ENCODE measurements around the gene CHRNB1. TPM values are rescaled to one million over a fixed set of nuclear protein-coding genes. Genes with fewer than 3 reads are reported as not detected.

CHRNB1 gene
- total and polyA plus RNA-seq, 2 donors: 12.9 to 18.5 TPM

GRCh38 chr17:7440113-7440833 lies 4.6 kb upstream of the CHRNB1 start:
- peaks cover 64 to 95% of the 10 kb centered on the region in 2 donors for H3K27me3 ChIP-seq (ENCODE audit: control insufficient read depth in 2 of 2, insufficient read depth in 1 of 2, low read length in 1 of 2)

GRCh38 chr17:7440834-7441195 lies 4.0 kb upstream of the CHRNB1 start:
- WGBS: 8% methylated on average over 12 of the region's 12 CpGs
- DNase-seq (ENCODE audit: low read depth in 6 of 9, low spot score in 9 of 9): peak in 1 of 9 donors; percentile 12
- H3K27me3 ChIP-seq (ENCODE audit: control insufficient read depth in 2 of 2, insufficient read depth in 1 of 2, low read length in 1 of 2): peaks cover 65 to 99% of the 10 kb centered on the region in 2 donors
- H3K36me3 ChIP-seq (ENCODE audit: control insufficient read depth in 2 of 2, insufficient read depth in 2 of 2, low read length in 1 of 2): no peaks in the 10 kb centered on the region
- no peak overlapping the region for H3K27ac ChIP-seq (ENCODE audit: low read depth in 1 of 2, low read length in 1 of 2)
- H3K4me1 ChIP-seq (ENCODE audit: control insufficient read depth in 2 of 2, insufficient read depth in 2 of 2, low read length in 2 of 2): peaks cover 43 to 70% of the 10 kb centered on the region in 2 donors
- peaks cover 0 to 7% of the 10 kb centered on the region in 2 donors for H3K9me3 ChIP-seq (ENCODE audit: control insufficient read depth in 2 of 2, insufficient read depth in 1 of 2, low read length in 1 of 2)
- H3K4me3 ChIP-seq (ENCODE audit: low read length in 2 of 2): peak overlapping the region in 1 of 2 donors; percentile 25

More at GRCh38 chr17:7440113-7440833, 4.6 kb upstream of the CHRNB1 start:
- Histone ChIP-seq H3K36me3 (ENCODE audit: control insufficient read depth in 2 of 2, insufficient read depth in 2 of 2, low read length in 1 of 2) (no peaks in the 10 kb centered on the region), H3K4me3 (ENCODE audit: low read length in 2 of 2) (peak overlapping the region; percentile 25), H3K4me1 (ENCODE audit: control insufficient read depth in 2 of 2, insufficient read depth in 2 of 2, low read length in 2 of 2) (peaks cover 40 to 70% of the 10 kb centered on the region in 2 donors), H3K27ac (ENCODE audit: low read depth in 1 of 2, low read length in 1 of 2) (no peak overlapping the region), H3K9me3 (ENCODE audit: control insufficient read depth in 2 of 2, insufficient read depth in 1 of 2, low read length in 1 of 2) (peaks cover 0 to 3% of the 10 kb centered on the region in 2 donors)
- WGBS: 2% methylated on average over 46 of the region's 46 CpGs
- DNase-seq (ENCODE audit: low read depth in 6 of 9, low spot score in 9 of 9): peak in 2 of 9 donors; percentile 21 to 38

GRCh38 chr17:7441266-7441665 lies 3.6 kb upstream of the CHRNB1 start:
- Histone ChIP-seq H3K9me3 (ENCODE audit: control insufficient read depth in 2 of 2, insufficient read depth in 1 of 2, low read length in 1 of 2) (peaks cover 0 to 7% of the 10 kb centered on the region in 2 donors), H3K36me3 (ENCODE audit: control insufficient read depth in 2 of 2, insufficient read depth in 2 of 2, low read length in 1 of 2) (no peaks in the 10 kb centered on the region), H3K27me3 (ENCODE audit: control insufficient read depth in 2 of 2, insufficient read depth in 1 of 2, low read length in 1 of 2) (peaks cover 65 to 99% of the 10 kb centered on the region in 2 donors), H3K27ac (ENCODE audit: low read depth in 1 of 2, low read length in 1 of 2) (no peak overlapping the region), H3K4me1 (ENCODE audit: control insufficient read depth in 2 of 2, insufficient read depth in 2 of 2, low read length in 2 of 2) (peaks cover 40 to 70% of the 10 kb centered on the region in 2 donors), H3K4me3 (ENCODE audit: low read length in 2 of 2) (no peak overlapping the region)
- no peak for DNase-seq (ENCODE audit: low read depth in 6 of 9, low spot score in 9 of 9)
- WGBS: 93% methylated on average over 7 of the region's 7 CpGs

GRCh38 chr17:7442142-7442541 lies 2.7 kb upstream of the CHRNB1 start:
- H3K4me1 ChIP-seq (ENCODE audit: control insufficient read depth in 2 of 2, insufficient read depth in 2 of 2, low read length in 2 of 2): peaks cover 31 to 67% of the 10 kb centered on the region in 2 donors
- 93% methylated on average over 2 of the region's 2 CpGs for WGBS
- H3K9me3 ChIP-seq (ENCODE audit: control insufficient read depth in 2 of 2, insufficient read depth in 1 of 2, low read length in 1 of 2): peaks cover 0 to 7% of the 10 kb centered on the region in 2 donors
- peaks cover 72 to 100% of the 10 kb centered on the region in 2 donors for H3K27me3 ChIP-seq (ENCODE audit: control insufficient read depth in 2 of 2, insufficient read depth in 1 of 2, low read length in 1 of 2)
- no peak overlapping the region for H3K4me3 ChIP-seq (ENCODE audit: low read length in 2 of 2)
- H3K27ac ChIP-seq (ENCODE audit: low read depth in 1 of 2, low read length in 1 of 2): no peak overlapping the region
- H3K36me3 ChIP-seq (ENCODE audit: control insufficient read depth in 2 of 2, insufficient read depth in 2 of 2, low read length in 1 of 2): no peaks in the 10 kb centered on the region
- no peak for DNase-seq (ENCODE audit: low read depth in 6 of 9, low spot score in 9 of 9)

GRCh38 chr17:7443499-7444485 lies 1.1 kb upstream of the CHRNB1 start:
- Histone ChIP-seq H3K27ac (ENCODE audit: low read depth in 1 of 2, low read length in 1 of 2) (peak overlapping the region in 1 of 2 donors; percentile 8), H3K9me3 (ENCODE audit: control insufficient read depth in 2 of 2, insufficient read depth in 1 of 2, low read length in 1 of 2) (peaks cover 0 to 7% of the 10 kb centered on the region in 2 donors), H3K4me1 (ENCODE audit: control insufficient read depth in 2 of 2, insufficient read depth in 2 of 2, low read length in 2 of 2) (peaks cover 24 to 51% of the 10 kb centered on the region in 2 donors), H3K27me3 (ENCODE audit: control insufficient read depth in 2 of 2, insufficient read depth in 1 of 2, low read length in 1 of 2) (peaks cover 63 to 98% of the 10 kb centered on the region in 2 donors), H3K4me3 (ENCODE audit: low read length in 2 of 2) (no peak overlapping the region), H3K36me3 (ENCODE audit: control insufficient read depth in 2 of 2, insufficient read depth in 2 of 2, low read length in 1 of 2) (no peaks in the 10 kb centered on the region)
- 81% methylated on average over 7 of the region's 7 CpGs for WGBS
- no peak for DNase-seq (ENCODE audit: low read depth in 6 of 9, low spot score in 9 of 9)

- Histone ChIP-seq H3K27ac (ENCODE audit: low read depth in 1 of 2, low read length in 1 of 2) (no peak overlapping the region), H3K4me3 (ENCODE audit: low read length in 2 of 2) (peak overlapping the region; percentile 1 to 45), H3K27me3 (ENCODE audit: control insufficient read depth in 2 of 2, insufficient read depth in 1 of 2, low read length in 1 of 2) (peaks cover 45 to 83% of the 10 kb centered on the region in 2 donors), H3K36me3 (ENCODE audit: control insufficient read depth in 2 of 2, insufficient read depth in 2 of 2, low read length in 1 of 2) (no peaks in the 10 kb centered on the region), H3K9me3 (ENCODE audit: control insufficient read depth in 2 of 2, insufficient read depth in 1 of 2, low read length in 1 of 2) (peaks cover 0 to 7% of the 10 kb centered on the region in 2 donors), H3K4me1 (ENCODE audit: control insufficient read depth in 2 of 2, insufficient read depth in 2 of 2, low read length in 2 of 2) (peaks cover 18 to 34% of the 10 kb centered on the region in 2 donors)
- peak in 1 of 9 donors; percentile 44 for DNase-seq (ENCODE audit: low read depth in 6 of 9, low spot score in 9 of 9)
- WGBS: 4% methylated on average over 16 of the region's 16 CpGs
These were observed 733 bp downstream of the CHRNB1 start for GRCh38 chr17:7445619-7445968.

- H3K36me3 ChIP-seq (ENCODE audit: control insufficient read depth in 2 of 2, insufficient read depth in 2 of 2, low read length in 1 of 2): no peaks in the 10 kb centered on the region
- H3K27ac ChIP-seq (ENCODE audit: low read depth in 1 of 2, low read length in 1 of 2): no peak overlapping the region
- H3K9me3 ChIP-seq (ENCODE audit: control insufficient read depth in 2 of 2, insufficient read depth in 1 of 2, low read length in 1 of 2): peaks cover 0 to 7% of the 10 kb centered on the region in 2 donors
- H3K27me3 ChIP-seq (ENCODE audit: control insufficient read depth in 2 of 2, insufficient read depth in 1 of 2, low read length in 1 of 2): peaks cover 28 to 54% of the 10 kb centered on the region in 2 donors
- H3K4me3 ChIP-seq (ENCODE audit: low read length in 2 of 2): no peak overlapping the region
- no peak for DNase-seq (ENCODE audit: low read depth in 6 of 9, low spot score in 9 of 9)
- WGBS: 94% methylated on average over 7 of the region's 7 CpGs
- peaks cover 18 to 27% of the 10 kb centered on the region in 2 donors for H3K4me1 ChIP-seq (ENCODE audit: control insufficient read depth in 2 of 2, insufficient read depth in 2 of 2, low read length in 2 of 2)
These were observed 3.6 kb downstream of the CHRNB1 start for GRCh38 chr17:7448461-7448860.

GRCh38 chr17:7459961-7460545 lies 15.2 kb downstream of the CHRNB1 start:
- DNase-seq (ENCODE audit: low read depth in 6 of 9, low spot score in 9 of 9): no peak
- Histone ChIP-seq H3K27me3 (ENCODE audit: control insufficient read depth in 2 of 2, insufficient read depth in 1 of 2, low read length in 1 of 2) (no peaks in the 10 kb centered on the region), H3K27ac (ENCODE audit: low read depth in 1 of 2, low read length in 1 of 2) (no peak overlapping the region), H3K36me3 (ENCODE audit: control insufficient read depth in 2 of 2, insufficient read depth in 2 of 2, low read length in 1 of 2) (peaks cover 24 to 33% of the 10 kb centered on the region in 2 donors), H3K4me3 (ENCODE audit: low read length in 2 of 2) (no peak overlapping the region), H3K4me1 (ENCODE audit: control insufficient read depth in 2 of 2, insufficient read depth in 2 of 2, low read length in 2 of 2) (peaks cover 5 to 8% of the 10 kb centered on the region in 2 donors), H3K9me3 (ENCODE audit: control insufficient read depth in 2 of 2, insufficient read depth in 1 of 2, low read length in 1 of 2) (no peaks in the 10 kb centered on the region)
- WGBS: 94% methylated on average over 3 of the region's 3 CpGs
